HCT116 (cell line): Measurements from ENCODE around the gene GPHN. TPM values are rescaled to one million over a fixed set of nuclear protein-coding genes. Genes with fewer than 3 reads are reported as not detected.

Source experiments
- ATAC-seq: fragments of 200-7000 bp; cut with Tn5 transposase; 2 replicates; pipeline ENCODE4 v1.9.1; 2020; ENCODE audit warnings: mild to moderate bottlenecking, moderate library complexity
- BruUV-seq: library from RNA; stranded (reverse); fragments of 400-500 nt; replicated peaks from 2 replicates; lab custom pipeline; 2021; lab: Mats Ljungman, UMichigan
- CTCF ChIA-PET: fragments of 300-600 bp; sonication (Branson Sonifier 250); formaldehyde crosslinking; loops from one replicate; lab custom pipeline; 2021; ENCODE audit warnings: antibody characterized with exemption; lab: Charles Lee
- POLR2A ChIA-PET: fragments of 300-600, 350-600 bp; sonication (Branson Sonifier 250); formaldehyde crosslinking; loops from one replicate; lab custom pipeline; 2021; ENCODE audit warnings: antibody characterized with exemption; lab: Charles Lee
- RAD21 ChIA-PET, 2 experiments: fragments of 300-600 bp; sonication (Branson Sonifier 250); formaldehyde crosslinking; loops; one replicate each; lab custom pipeline; 2023; ENCODE audit warnings: low total read pairs in 2 of 2; ENCODE audit not compliant: uncharacterized antibody in 2 of 2, unreplicated experiment in 2 of 2, low non-redundant PET in 1 of 2; lab: Charles Lee
- DNase-seq: peaks from one replicate; pipeline ENCODE4 v3.0.0-alpha.2; 2010; ENCODE audit warnings: low read depth, low spot score
- H2AFZ ChIP-seq: fragments of 200-600 bp; shearing (Covaris generic), sonication (generic); 2 replicates; pipeline ENCODE4 v1.6.1; 2017; ENCODE audit warnings: low read depth, mixed run types, mixed read lengths, antibody characterized with exemption, low read length; ENCODE audit not compliant: poor library complexity, severe bottlenecking
- H3K27ac ChIP-seq: 2 replicates; pipeline ENCODE4 v1.5.1; 2012; ENCODE audit warnings: low read depth, low read length
- H3K27me3 ChIP-seq: fragments of 200-600 bp; sonication (generic); 2 replicates; pipeline ENCODE4 v1.6.1; 2016; ENCODE audit warnings: mixed run types, low read length, mixed read lengths; ENCODE audit not compliant: insufficient read depth
- H3K36me3 ChIP-seq, 2 experiments: fragments of 200-500 bp in 1 of 2; fragments of 200-600 bp in 1 of 2; sonication (Bioruptor generic) in 1 of 2; sonication (generic) in 1 of 2; 2 replicates each; pipeline versions ENCODE4 v1.5.1 to v1.6.1; 2014 to 2016; ENCODE audit warnings: low read length in 2 of 2, inconsistent platforms in 1 of 2, mixed read lengths in 1 of 2, mixed run types in 1 of 2; ENCODE audit not compliant: insufficient read depth in 2 of 2, control insufficient read depth in 1 of 2
- H3K4me1 ChIP-seq, 2 experiments: fragments of 200-600 bp in 1 of 2; sonication (generic) in 1 of 2; 2 replicates each; pipeline versions ENCODE4 v1.5.1 to v1.6.1; 2012 to 2017; ENCODE audit warnings: low read length in 2 of 2, inconsistent platforms in 1 of 2, mild to moderate bottlenecking in 1 of 2, mixed read lengths in 1 of 2, mixed run types in 1 of 2, moderate library complexity in 1 of 2; ENCODE audit not compliant: insufficient read depth in 2 of 2, control insufficient read depth in 1 of 2
- H3K4me2 ChIP-seq: fragments of 200-600 bp; sonication (generic); 2 replicates; pipeline ENCODE4 v1.6.1; 2017; ENCODE audit warnings: mixed run types, low read length, mixed read lengths
- H3K4me3 ChIP-seq, 2 experiments: fragments of 200-600 bp in 1 of 2; sonication (generic) in 1 of 2; replicated peaks in 1 of 2; 2 replicates each; pipeline ENCODE4 v1.5.1; 2011 to 2016; ENCODE audit warnings: low read length in 2 of 2, control low read depth in 1 of 2, low read depth in 1 of 2, mild to moderate bottlenecking in 1 of 2, mixed read lengths in 1 of 2, mixed run types in 1 of 2
- H3K79me2 ChIP-seq: fragments of 200-600 bp; sonication (generic); 2 replicates; pipeline ENCODE4 v1.6.1; 2017; ENCODE audit warnings: mild to moderate bottlenecking, mixed run types, low read length, moderate library complexity, mixed read lengths; ENCODE audit not compliant: insufficient read depth
- H3K9ac ChIP-seq: fragments of 200-600 bp; sonication (generic); 2 replicates; pipeline ENCODE4 v1.6.1; 2016; ENCODE audit warnings: low read length, mixed read lengths
- H3K9me2 ChIP-seq: fragments of 200-600 bp; sonication (generic), shearing (Covaris generic); 2 replicates; pipeline ENCODE4 v1.6.1; 2017; ENCODE audit warnings: mixed run types, mild to moderate bottlenecking, moderate library complexity; ENCODE audit not compliant: insufficient read depth
- H3K9me3 ChIP-seq, 2 experiments: fragments of 200-500 bp in 1 of 2; fragments of 200-600 bp in 1 of 2; sonication (Bioruptor generic) in 1 of 2; sonication (generic) in 1 of 2; 2 replicates each; pipeline ENCODE4 v1.6.1; 2014 to 2017; ENCODE audit warnings: low read length in 2 of 2, mixed read lengths in 2 of 2, inconsistent platforms in 1 of 2, low read depth in 1 of 2, mild to moderate bottlenecking in 1 of 2, mixed run types in 1 of 2, moderate library complexity in 1 of 2; ENCODE audit not compliant: control insufficient read depth in 1 of 2, insufficient read depth in 1 of 2
- H4K20me1 ChIP-seq: fragments of 200-600 bp; sonication (generic), shearing (Covaris generic); 2 replicates; pipeline ENCODE4 v1.6.1; 2017; ENCODE audit warnings: mixed run types, mild to moderate bottlenecking, moderate library complexity; ENCODE audit not compliant: insufficient read depth
- ATF3 ChIP-seq: IDR thresholded peaks from 2 replicates; pipeline ENCODE4 v1.6.1; 2012
- CBX3 ChIP-seq: IDR thresholded peaks from 2 replicates; pipeline ENCODE4 v1.6.1; 2012; ENCODE audit warnings: low read depth
- CEBPB ChIP-seq: IDR thresholded peaks from 2 replicates; pipeline ENCODE4 v1.6.1; 2012; ENCODE audit warnings: low read depth
- EZH2phosphoT487 ChIP-seq: fragments of 200-600 bp; IDR thresholded peaks from 2 replicates; pipeline ENCODE4 v1.6.1; 2018; ENCODE audit warnings: antibody characterized with exemption, borderline replicate concordance
- FOSL1 ChIP-seq: IDR thresholded peaks from 2 replicates; pipeline ENCODE4 v1.6.1; 2012; ENCODE audit warnings: low read depth
- MAX ChIP-seq: IDR thresholded peaks from 2 replicates; pipeline ENCODE4 v1.6.1; 2012
- POLR2AphosphoS5 ChIP-seq: IDR thresholded peaks from 2 replicates; pipeline ENCODE4 v1.6.1; 2011; ENCODE audit warnings: mild to moderate bottlenecking, low read depth, low read length, moderate library complexity
- RAD21 ChIP-seq: IDR thresholded peaks from 2 replicates; pipeline ENCODE4 v1.6.1; 2012; ENCODE audit warnings: low read depth, mild to moderate bottlenecking
- SIN3A ChIP-seq: IDR thresholded peaks from 2 replicates; pipeline ENCODE4 v1.6.1; 2012; ENCODE audit warnings: low read depth
- SRF ChIP-seq: IDR thresholded peaks from 2 replicates; pipeline ENCODE4 v1.6.1; 2012; ENCODE audit warnings: low read depth
- TCF7L2 ChIP-seq: IDR thresholded peaks from 2 replicates; pipeline ENCODE4 v1.7.0; 2011; ENCODE audit warnings: borderline replicate concordance, inconsistent platforms; ENCODE audit not compliant: insufficient read depth, insufficient read length; ENCODE audit errors: extremely low read depth
- YY1 ChIP-seq: IDR thresholded peaks from 2 replicates; pipeline ENCODE4 v1.6.1; 2011; ENCODE audit warnings: low read length, low read depth, moderate library complexity, mild to moderate bottlenecking; ENCODE audit not compliant: insufficient replicate concordance; ENCODE audit errors: extremely low read depth
- ZNF274 ChIP-seq: fragments of 200-500 bp; sonication (Bioruptor generic); IDR thresholded peaks from 2 replicates; pipeline ENCODE4 v1.6.1; 2014; ENCODE audit warnings: mild to moderate bottlenecking, low read depth, low read length, inconsistent platforms
- intact Hi-C: fragments of 100-400 bp; cut with micrococcal nuclease; formaldehyde crosslinking; loops from 2 replicates; pipeline ENCODE4 v1.10.0; 2022
- total RNA-seq: library from RNA; stranded (reverse); gene quantifications from one replicate; pipeline ENCODE4 v1.2.1, GENCODE V29; 2021; ENCODE audit not compliant: unreplicated experiment

Gene GPHN
- total RNA-seq, 1 experiment from 2014 or later = 43.8 TPM

GRCh38 chr14:66998013-66998412 is 490.1 kb downstream of the GPHN start:
- CTCF ChIA-PET = no interaction called here
- Histone ChIP-seq H3K9me2 (no peaks in the 10 kb centered on the region), H3K79me2 (no peaks in the 10 kb centered on the region), H3K36me3 (no peaks in the 10 kb centered on the region), H3K4me1 (no peaks in the 10 kb centered on the region), H3K27me3 (no peaks in the 10 kb centered on the region), H3K27ac (no peak overlapping the region), H3K4me3 (no peak overlapping the region), H2AFZ (no peak overlapping the region), H3K4me2 (no peak overlapping the region), H4K20me1 (no peaks in the 10 kb centered on the region), H3K9ac (no peak overlapping the region), H3K9me3 (no peaks in the 10 kb centered on the region)
- DNase-seq = no peak
- intact Hi-C loops = no loop called here
- no TSS peak for BruUV-seq
- RAD21 ChIA-PET = no interaction called here
- no peak for TF ChIP-seq ZNF274
- TF ChIP-seq MAX = no peak
- no peak for TF ChIP-seq ATF3
- no peak for ATAC-seq
- POLR2A ChIA-PET = no interaction called here

GRCh38 chr14:66999978-67000377 is 492.0 kb downstream of the GPHN start:
- Histone ChIP-seq H4K20me1 (no peaks in the 10 kb centered on the region), H3K4me1 (no peaks in the 10 kb centered on the region), H3K27ac (no peak overlapping the region), H3K36me3 (no peaks in the 10 kb centered on the region), H3K79me2 (no peaks in the 10 kb centered on the region), H3K27me3 (no peaks in the 10 kb centered on the region), H2AFZ (no peak overlapping the region), H3K4me2 (no peak overlapping the region), H3K9me2 (no peaks in the 10 kb centered on the region), H3K9ac (no peak overlapping the region), H3K4me3 (no peak overlapping the region), H3K9me3 (no peaks in the 10 kb centered on the region)
- TF ChIP-seq SRF (no peak), ATF3 (no peak), MAX (no peak), YY1 (no peak), CBX3 (no peak), RAD21 (no peak), TCF7L2 (no peak), CEBPB (no peak), POLR2AphosphoS5 (no peak), EZH2phosphoT487 (no peak), SIN3A (no peak), ZNF274 (no peak), FOSL1 (no peak)
- ATAC-seq (no peak), DNase-seq (no peak)
- intact Hi-C loops = no loop called here
- ChIA-PET POLR2A (no interaction called here), RAD21 (no interaction called here), CTCF (no interaction called here)
- no TSS peak for BruUV-seq
